ENCODE data around the gene GASK1B. TPM values are rescaled to one million over a fixed set of nuclear protein-coding genes. Genes with fewer than 3 reads are reported as not detected.

Gene GASK1B
- total RNA-seq, 1 donor from 2014 or later = 3.5 TPM

DNA sequence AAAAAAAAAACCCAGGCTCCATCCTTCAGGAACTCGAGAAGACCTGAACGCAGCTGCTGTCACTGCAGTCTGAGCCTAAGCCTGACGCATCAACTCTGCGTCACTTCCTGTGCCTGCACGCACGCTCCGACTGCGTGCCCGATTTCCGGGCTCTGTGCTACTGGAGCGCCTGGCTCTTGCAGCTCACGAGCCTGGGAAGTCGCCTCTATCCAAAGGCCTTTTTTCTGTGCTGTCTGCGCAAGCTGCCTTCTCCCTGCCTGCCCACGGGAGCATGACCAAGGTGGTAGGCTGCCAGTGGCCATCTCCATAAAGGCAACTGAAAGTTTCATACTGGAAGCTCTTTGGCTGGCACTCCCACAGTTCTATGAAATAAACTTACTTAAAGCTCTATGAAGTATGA, 9.9 kb upstream of the GASK1B start:
- no peak for ATAC-seq

DNA sequence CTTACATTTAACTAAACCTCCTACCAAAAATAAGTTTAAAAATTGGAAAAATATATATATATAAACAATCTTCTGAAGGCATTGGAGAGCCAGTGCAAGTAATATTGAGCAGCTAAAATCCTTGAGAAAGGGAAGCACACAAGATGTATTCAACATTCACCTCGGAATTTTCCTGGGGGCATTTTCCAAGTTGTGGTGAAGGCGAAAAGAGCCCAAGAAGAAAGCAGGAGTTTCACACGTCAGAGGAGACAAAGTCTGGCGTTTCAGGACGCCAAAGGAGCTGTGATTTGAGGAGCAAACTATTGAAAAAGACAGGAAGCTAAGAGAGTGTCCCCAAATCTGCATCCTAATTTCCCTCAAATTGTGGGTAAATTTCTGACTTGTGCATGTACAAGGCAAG, 9.1 kb upstream of the GASK1B start:
- ATAC-seq = no peak

DNA sequence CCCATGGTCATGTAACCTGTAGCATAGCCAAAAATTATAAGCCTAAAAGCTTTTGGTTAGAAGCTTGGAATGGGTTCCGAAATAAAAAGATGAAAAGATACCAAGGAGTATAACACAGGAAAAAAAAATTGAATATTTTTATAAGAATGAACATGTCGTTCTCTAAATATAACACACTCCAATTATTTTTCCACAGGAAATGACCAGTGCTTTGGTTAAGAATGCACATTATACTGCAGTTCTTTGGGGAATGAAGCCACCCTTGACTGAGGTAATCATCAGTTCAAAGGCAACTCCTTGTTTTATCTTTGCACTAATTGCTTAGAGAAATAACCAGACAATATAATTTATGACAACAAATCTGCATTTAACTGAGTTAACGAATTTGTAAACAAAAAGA, 6.6 kb upstream of the GASK1B start:
- ATAC-seq = no peak

DNA sequence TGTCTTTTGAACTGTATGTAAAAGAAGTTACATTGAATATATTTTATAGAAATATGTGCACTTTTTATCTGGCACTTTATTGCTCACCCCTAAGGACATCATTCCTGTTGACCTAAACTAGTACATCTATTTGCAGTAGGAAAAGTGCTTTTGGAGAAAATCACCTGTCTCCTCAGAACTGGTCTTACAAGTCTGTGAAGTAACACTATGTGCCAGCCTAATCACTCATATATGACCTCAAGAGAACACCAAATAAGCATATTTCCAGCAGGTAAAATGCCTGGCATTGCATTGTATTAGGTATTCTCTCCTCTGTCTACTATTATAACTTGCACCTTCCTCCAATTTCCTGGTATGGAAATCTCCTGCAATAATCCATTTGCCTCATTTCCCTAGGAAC, 4.0 kb upstream of the GASK1B start:
- peak; percentile 62 for ATAC-seq

DNA sequence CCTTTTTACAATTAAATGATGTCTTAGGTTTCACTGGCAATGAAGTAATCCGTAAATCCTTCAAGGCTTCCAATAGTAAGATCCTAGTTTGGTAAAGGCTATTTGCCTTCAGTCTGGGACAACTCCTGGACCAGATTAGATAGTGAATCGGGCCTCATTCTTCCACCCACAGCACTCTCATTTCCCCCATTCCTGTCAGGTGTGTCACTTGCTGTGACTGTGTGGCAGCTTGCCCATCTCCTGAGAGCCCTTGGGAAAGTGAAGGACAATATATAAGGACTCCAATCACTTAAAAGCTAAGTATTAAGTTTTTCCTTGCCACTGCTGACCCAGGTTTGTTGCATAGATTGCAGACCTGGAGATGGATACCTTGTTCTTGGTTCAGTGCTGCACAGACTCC, 3.3 kb upstream of the GASK1B start:
- peak; percentile 46 for ATAC-seq

DNA sequence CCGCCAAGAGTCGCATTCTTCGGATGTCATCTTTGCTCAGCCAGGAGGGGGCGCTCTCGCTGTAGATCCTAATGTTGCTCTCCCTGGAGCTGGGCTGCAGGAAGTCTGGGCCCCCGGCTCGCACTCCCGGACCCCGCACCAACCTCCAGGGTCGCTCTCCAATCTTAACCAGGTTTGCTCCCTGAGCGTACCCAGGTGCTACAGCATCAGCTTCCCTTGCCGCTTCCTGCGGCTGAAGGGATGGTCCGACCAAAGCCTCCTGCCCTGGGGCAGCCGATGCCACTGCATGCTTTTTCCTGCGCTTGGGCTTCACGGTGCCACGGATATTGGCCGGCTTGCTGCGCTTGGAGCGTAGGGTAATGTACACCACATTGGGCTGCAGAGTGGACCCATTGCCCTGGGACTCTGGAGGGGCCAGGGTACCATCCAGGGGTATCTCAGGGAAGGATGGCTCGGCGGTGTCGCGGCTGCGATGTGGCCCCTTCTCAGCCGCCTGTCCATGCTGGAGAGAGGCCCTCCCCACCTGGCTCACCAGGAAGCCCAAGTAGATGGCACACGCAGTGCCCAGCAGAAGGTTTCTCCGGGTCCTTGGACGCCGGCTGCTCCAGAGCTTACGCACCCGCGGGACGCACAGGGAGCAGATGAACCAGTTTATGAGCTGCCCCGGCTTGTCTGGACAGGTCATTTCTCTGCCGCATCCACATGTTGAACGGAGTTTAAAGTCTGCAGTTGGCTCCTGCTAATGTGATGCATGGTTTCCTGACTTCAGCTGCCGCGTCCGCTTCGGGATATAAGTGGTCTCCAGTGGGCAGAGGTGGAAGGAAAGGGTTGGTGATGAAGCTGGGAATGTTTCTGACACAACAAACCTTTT, 1.9 kb downstream of the GASK1B start:
- peak; percentile 85 for ATAC-seq

DNA sequence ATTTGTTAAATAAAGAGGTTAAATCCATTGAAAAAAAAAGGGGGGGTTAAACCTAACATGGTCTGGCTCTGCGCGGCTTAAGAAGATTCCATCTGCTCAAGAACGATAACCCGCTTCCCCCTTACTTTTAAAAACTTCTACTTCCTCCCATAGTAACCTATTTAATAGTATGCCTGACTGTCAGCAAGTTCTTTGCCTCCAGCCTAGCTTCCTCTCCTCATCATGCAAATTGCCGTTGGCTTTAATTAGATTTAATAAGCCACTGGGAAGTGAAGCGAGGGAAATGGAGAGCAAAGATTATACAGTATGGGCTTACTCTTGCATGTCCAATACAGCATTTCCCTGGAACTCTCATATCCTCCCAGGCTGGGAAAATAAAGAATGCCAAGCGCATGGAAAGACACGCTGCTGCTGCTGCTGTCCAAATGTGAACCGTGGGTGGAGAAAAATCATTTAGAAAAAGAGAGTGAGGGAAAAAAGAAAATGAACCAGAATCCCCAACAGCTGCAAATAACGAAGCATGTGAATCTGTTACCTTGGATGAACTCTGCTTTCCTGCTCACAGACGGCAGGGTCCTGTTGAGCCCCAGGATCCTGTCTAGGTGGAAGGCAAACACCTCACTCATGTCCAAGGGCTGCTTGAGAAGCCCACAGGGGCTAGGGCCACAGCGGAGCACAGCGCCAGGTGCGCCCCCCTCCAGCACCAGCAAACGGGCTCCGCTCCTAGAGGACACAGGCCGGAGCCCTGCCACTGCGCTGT, 2.7 kb downstream of the GASK1B start:
- no peak for ATAC-seq

DNA sequence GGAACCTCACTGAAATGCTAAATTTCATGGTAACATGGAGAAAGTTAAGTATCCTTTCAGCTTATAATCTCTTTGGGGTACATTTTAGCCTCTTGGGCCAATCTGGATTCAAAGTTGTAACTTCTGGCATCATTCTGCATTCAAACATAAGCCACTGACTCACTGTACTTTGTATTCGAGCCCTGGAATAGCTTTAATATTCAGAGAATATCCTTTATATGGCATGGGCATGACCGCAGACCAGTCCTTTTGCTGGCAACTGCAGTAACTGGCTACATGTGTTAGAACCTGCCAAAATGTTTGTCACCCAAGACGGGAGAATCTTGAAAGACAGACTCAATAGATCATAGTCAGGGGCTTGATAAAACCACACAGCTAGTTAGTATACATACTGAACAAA, 3.3 kb downstream of the GASK1B start:
- ATAC-seq = no peak

DNA sequence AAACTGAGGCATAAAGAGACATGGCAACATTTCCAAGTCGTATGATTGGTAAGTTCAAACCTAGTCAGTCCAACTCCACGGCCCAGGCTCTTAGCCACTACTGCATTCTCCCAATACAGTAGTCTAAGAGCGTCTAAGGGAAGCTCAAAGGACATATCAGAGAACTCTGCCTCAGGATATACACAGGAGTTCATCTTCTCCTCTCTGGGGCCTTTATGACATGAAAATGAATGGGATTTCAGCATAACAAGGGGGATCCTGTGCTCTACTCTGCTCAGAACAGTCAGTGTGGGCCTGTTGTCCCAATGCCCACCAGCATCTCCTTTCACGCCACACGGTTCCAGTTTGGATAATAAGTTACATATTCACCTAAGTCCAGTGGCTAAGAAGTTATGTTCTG, 4.2 kb downstream of the GASK1B start:
- no peak for ATAC-seq

DNA sequence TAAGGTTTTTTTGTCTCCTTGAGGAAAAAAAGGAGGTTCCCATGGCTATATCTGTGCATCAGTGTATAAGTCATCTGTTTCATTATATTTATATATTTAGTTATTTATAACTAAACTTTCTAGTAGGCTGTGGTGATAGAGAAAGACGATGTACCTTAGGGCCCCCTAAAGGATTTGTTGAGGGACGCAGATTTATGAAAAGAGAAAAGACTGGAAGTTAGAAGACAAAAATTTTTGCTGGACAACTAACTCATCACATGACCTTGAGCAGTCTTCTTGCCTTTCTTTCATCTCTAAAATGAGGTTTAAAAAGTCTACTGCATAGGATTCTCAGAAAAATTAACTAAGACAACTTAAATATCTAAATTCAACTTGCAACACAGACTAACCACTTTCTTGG, 6.1 kb downstream of the GASK1B start:
- no peak for ATAC-seq

DNA sequence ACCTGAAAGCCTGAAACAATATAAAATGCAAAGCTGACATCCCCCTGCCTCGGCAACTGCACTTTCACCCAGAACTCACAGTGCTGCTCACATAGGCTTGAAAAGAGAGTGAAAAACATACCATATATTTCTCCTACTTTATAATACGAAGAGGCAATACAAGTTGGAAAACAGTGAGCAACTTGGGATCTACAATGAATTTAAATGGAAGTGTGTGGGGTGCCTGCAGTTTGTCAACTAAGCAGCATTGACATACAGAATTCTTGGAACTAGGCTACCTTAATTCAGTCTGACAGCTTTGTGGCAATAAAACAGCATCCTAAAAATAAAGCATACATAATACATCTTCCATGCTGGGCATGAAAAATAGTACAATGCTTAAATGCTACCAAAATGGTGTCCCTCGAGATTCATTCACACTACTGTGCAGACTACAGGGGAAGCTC, 8.0 kb downstream of the GASK1B start:
- no peak for ATAC-seq

DNA sequence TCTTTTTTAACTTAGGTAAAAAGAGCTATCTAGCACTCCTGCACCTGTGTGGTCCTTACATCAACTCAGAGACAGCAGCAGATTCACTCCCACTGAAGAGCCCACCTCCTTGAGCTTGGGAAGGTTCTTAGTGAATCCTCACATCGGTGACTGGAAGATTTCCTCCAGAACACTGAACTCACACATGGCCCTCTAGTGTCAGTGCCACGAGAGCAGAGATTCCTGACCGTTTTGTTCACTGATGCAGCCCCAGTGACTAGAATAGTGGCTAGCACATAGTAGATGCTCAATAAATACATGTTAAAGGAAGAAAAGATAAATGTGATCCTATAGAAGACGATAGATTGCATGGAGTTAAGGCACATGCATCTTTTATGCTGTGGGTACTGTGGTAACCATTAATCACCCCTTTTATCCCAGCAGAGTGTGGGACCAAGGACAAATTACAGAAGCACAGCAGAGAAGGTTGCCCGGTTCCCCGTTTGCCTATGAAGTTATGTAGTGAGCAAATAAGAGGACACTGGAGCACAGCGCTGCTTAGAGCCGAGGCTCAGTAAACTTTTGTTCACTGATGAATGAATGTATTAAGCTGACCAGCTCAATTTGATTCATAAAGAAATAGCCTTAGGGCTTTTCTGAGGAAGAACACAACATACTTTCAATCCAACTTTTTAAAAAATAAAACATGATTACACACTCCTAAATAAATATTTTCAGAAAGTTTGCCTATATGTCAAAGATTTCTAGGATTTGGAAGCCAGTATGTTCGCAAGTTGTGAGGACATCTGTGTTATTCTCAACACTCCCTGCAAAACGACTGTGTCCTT, 8.7 kb downstream of the GASK1B start:
- ATAC-seq = no peak

DNA sequence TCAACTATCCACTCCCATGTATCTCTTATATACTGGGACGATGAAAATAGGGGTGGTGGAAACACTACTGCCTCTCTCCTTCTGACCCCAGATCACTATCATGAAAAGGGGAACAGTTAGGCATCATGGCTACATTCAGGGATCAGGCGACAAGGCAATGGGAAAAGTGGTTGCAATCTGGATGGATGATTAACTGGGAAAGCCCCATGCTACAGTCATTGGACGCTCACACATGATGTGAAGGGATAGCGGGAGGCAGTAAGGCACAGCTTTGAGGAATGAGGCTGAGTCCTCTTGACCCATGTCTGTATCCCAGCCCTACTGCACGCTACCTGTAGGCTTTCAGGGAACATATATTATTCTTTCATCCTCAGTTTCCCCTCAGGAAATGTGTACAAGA, 10.2 kb downstream of the GASK1B start:
- ATAC-seq = no peak

DNA sequence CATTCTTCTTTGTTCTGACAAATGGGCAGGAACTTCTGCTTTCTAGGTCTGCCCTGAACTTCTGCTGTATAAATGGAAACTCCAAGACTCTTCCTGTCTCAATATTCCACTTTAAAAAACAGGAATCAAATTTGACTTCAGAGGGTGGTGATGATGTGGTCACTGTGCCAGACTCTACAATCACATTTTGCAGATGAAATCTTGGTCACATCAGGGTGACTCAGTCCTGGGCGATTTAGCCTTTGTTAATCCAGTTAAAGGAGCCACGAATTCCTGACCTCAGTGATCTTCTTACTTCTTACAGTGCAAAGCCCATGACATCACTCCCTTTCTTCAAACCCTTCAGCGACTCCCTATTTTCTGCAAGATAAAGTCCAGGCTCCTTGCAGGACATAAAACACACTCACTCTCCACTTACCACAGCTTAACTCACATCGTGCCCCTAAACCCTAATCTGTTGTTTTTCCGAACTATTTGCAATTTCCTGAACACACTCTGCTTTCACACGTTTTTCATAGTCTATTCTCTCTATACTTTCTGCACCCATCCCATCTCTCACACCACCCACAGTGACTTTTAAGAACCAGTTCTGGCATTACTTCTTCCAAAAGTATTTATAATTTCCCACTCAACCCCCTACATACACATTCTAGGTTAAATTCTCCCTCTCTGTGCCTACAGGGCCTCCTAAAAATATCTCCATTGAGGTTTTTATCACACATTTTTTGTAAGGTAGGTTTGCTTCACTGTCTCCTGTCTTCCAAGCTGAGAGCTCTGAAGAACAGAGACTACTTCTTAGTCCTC, 11.1 kb downstream of the GASK1B start:
- peak; percentile 52 for ATAC-seq

DNA sequence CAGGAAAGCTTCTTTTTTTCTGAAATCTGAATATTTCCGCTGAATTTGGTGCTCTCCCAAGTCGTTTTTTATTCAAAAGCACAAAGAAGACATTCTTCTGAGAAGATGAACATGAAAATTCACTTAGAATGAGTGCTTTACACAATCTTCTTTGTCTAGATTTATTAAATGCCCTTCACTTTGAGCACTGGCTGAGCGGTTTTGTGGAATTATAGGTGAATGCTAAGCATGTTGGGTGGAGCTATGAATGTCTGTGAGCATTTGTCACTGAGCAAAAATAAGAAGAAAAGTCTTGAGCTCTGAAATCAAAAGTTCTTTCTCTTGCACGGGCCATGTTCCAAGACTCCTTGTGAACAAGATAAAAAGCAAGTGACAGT, 13.1 kb downstream of the GASK1B start:
- ATAC-seq = no peak

DNA sequence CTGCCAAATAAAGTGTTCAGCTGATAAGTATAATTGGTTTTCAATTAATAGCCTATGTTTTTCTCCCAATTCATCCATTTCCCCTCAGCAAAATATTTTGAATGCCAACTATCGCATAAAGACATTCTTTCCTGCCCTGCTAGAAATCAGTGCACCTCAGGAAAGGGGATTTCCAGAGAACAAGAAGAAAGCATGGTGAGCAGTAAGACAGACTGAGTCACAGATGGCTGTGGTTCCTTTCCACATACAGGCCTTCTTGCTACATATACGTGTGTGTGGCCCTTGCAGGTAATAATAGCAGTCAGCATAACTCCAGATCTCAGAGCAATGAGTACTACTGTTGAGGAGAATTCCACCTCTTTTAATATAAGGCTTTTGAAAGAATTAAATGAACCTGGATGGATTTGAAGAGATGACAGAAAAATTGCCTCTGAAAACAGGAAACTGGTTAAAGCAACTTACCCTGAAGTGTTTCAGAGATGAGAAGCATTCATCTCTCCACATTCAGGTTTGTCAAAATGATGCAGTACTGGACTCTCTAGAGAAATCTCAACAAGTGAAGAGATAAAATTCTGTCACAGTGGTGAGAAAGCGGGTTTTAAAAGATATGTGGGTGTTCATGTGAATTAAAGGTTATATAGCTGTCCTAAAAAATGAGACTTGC, 13.6 kb downstream of the GASK1B start:
- peak; percentile 43 for ATAC-seq

DNA sequence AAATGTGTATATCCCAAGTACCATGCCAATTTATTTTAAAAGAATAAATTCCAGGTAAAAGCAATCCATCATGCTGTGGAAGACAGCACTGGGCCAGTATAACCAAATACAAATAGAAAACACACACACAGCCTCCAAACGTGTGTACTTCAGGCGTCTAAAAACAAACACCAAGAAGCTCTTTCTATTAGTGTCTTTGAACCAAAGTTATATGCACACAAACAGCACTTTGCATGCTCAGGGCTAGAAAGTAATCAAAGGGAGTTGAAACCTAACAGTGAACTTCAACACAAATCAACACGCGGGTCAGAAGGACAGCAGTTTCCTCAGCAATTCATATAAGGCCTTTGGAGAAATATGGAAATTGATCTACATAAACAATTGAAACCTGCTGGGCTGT, 15.4 kb downstream of the GASK1B start:
- no peak for ATAC-seq

DNA sequence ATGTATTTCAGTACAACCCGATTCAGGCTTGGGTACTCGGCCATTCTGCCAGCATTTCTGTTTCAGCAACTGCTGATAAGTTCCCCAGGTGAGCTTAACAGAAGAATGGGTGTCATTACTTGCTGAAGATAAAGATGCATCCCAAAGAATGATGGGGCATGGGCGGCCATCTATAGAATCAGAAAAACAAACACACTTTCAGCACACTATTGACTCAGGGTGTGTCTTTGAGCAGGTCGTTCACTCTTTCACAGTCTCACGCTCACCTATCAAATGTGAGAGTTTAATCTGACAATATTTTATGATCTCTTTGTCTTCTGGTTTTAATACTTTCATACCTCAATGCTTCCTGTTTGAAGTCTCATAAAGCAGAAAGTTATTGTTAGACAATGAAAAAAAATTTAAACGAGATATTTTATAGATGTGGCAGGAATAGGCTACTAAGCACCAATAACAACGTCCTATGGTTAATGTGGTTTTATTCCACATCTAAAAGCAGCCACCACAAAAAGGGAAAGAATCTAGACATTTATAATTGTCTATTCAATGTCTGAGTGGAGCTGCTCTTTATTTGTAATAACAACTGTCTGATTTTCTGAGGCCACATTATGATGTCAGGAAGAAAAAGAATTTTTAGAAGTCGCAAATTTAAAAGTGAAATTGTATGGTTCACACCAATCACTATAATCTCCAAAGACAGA, 17.0 kb downstream of the GASK1B start:
- no peak for ATAC-seq

DNA sequence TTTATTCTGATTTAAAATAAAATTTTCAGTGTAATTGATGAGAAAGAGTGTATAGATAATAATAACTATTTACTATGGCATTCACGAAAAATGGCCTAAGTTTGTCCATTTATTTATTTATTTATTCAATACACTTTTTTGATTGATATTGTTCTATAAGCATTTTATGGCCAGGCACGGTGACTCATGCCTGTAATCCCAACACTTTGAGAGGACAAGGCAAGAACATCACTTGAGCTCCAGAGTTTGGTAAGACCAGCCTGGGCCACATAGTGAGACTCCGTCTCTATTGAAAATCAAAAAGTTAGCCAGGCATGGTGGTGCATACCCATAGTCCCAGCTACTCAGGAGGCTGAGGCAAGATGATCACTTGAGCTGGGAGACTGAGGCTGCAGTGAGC, 25.7 kb downstream of the GASK1B start:
- no peak for ATAC-seq

DNA sequence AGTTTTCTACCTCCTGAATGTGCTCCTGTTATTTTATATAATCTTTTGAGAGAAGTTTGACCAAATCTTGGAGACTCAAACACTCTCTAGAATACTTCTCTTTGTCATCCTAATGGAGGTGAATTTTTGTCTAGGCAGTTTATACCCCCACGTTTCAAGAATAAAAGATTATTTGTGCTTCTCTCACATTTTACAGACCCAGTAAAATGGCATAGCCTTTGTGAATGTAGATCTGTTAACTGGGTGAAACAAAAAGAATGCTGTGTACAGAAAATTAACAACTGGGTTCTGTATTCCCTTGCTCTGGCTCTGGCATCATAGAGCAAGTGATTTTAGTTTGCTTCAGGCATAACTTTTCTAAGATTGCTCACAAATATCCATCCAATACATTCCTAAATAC, 26.1 kb downstream of the GASK1B start:
- no peak for ATAC-seq

DNA sequence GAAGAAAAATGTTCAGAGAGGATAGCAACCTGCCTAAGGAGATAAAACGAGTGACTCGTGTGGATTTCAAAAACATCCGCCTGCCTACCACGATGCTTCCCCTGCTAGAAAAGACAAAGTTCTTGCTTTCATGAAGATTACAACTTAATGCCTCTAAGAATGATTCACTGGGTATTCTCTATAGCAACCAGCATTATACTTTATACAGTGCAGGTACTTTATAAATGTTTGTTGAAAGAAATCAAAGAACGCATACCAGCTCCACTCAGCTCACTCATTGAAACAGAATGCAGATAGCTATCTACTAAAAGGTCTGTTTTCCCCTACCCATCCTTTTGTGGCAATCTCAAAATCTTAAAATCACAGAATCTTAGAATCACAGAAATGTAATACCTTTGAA, 33.7 kb downstream of the GASK1B start:
- no peak for ATAC-seq
